ENCODE results near the gene EDRF1. TPM values are rescaled to one million over a fixed set of nuclear protein-coding genes. Genes with fewer than 3 reads are reported as not detected.

Gene EDRF1
- total and polyA plus RNA-seq, 2 experiments from 2014 or later: 25.0 to 48.8 TPM

DNA sequence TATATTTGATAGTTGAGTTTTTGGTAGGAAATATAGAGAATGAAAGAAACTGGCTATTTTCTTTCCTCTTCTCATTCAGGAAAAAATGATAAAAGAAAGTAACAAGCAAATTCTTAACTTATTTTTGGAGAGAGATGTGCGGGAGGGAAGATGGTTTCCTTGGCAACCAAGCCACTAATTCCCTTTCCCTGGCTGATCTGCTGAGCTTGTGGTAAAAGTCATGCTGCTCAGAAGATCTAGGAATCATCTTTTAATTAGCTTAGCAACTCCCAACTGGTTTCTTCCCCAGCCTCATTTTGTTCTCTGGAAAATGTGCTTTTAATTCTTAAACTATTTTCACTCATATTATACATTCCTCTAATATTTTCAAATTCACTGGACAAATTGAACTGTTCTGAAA lies 91.7 kb downstream of the EDRF1 start:
- Mint-ChIP-seq H3K9me3 (no peaks in the 10 kb centered on the region), H3K36me3 (ENCODE audit: low read depth) (peaks cover 31% of the 10 kb centered on the region), H3K4me1 (no peaks in the 10 kb centered on the region), H3K27ac (no peak overlapping the region), H3K4me3 (no peak overlapping the region), H3K27me3 (ENCODE audit: insufficient read depth, low read depth, poor library complexity) (no peaks in the 10 kb centered on the region)
- TF ChIP-seq ZNF331 (CRISPR knock-in tag; IDR thresholded peaks at IDR 0.05; ENCODE audit: low read depth): no peak
- TF ChIP-seq JUNB (IDR thresholded peaks at IDR 0.05; ENCODE audit: unreplicated experiment): no peak
- no peak for TF ChIP-seq CREB1 (CRISPR knock-in tag; IDR thresholded peaks at IDR 0.05; ENCODE audit: low read depth)
- TF ChIP-seq STAT1 (IDR thresholded peaks at IDR 0.05; ENCODE audit: unreplicated experiment): no peak
- no peak for TF ChIP-seq POLR2AphosphoS5 (IDR thresholded peaks at IDR 0.05; ENCODE audit: low read depth)
- TF ChIP-seq, protein P1, sequence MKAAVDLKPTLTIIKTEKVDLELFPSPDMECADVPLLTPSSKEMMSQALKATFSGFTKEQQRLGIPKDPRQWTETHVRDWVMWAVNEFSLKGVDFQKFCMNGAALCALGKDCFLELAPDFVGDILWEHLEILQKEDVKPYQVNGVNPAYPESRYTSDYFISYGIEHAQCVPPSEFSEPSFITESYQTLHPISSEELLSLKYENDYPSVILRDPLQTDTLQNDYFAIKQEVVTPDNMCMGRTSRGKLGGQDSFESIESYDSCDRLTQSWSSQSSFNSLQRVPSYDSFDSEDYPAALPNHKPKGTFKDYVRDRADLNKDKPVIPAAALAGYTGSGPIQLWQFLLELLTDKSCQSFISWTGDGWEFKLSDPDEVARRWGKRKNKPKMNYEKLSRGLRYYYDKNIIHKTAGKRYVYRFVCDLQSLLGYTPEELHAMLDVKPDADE (IDR thresholded peaks at IDR 0.05): no peak
- TF ChIP-seq, protein P2, sequence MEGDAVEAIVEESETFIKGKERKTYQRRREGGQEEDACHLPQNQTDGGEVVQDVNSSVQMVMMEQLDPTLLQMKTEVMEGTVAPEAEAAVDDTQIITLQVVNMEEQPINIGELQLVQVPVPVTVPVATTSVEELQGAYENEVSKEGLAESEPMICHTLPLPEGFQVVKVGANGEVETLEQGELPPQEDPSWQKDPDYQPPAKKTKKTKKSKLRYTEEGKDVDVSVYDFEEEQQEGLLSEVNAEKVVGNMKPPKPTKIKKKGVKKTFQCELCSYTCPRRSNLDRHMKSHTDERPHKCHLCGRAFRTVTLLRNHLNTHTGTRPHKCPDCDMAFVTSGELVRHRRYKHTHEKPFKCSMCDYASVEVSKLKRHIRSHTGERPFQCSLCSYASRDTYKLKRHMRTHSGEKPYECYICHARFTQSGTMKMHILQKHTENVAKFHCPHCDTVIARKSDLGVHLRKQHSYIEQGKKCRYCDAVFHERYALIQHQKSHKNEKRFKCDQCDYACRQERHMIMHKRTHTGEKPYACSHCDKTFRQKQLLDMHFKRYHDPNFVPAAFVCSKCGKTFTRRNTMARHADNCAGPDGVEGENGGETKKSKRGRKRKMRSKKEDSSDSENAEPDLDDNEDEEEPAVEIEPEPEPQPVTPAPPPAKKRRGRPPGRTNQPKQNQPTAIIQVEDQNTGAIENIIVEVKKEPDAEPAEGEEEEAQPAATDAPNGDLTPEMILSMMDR (conservative IDR thresholded peaks at IDR 0.05; ENCODE audit: low read depth in 2 of 2): no peak
- TF ChIP-seq, protein P3, sequence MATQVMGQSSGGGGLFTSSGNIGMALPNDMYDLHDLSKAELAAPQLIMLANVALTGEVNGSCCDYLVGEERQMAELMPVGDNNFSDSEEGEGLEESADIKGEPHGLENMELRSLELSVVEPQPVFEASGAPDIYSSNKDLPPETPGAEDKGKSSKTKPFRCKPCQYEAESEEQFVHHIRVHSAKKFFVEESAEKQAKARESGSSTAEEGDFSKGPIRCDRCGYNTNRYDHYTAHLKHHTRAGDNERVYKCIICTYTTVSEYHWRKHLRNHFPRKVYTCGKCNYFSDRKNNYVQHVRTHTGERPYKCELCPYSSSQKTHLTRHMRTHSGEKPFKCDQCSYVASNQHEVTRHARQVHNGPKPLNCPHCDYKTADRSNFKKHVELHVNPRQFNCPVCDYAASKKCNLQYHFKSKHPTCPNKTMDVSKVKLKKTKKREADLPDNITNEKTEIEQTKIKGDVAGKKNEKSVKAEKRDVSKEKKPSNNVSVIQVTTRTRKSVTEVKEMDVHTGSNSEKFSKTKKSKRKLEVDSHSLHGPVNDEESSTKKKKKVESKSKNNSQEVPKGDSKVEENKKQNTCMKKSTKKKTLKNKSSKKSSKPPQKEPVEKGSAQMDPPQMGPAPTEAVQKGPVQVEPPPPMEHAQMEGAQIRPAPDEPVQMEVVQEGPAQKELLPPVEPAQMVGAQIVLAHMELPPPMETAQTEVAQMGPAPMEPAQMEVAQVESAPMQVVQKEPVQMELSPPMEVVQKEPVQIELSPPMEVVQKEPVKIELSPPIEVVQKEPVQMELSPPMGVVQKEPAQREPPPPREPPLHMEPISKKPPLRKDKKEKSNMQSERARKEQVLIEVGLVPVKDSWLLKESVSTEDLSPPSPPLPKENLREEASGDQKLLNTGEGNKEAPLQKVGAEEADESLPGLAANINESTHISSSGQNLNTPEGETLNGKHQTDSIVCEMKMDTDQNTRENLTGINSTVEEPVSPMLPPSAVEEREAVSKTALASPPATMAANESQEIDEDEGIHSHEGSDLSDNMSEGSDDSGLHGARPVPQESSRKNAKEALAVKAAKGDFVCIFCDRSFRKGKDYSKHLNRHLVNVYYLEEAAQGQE (IDR thresholded peaks at IDR 0.05; ENCODE audit: unreplicated experiment): no peak
- TF ChIP-seq ZNF114 (CRISPR knock-in tag; IDR thresholded peaks at IDR 0.05): no peak
- TF ChIP-seq NANOG (IDR thresholded peaks at IDR 0.05; ENCODE audit: borderline replicate concordance): no peak
- no peak for TF ChIP-seq EZH2phosphoT487 (IDR thresholded peaks at IDR 0.05; ENCODE audit: unreplicated experiment)
- Histone ChIP-seq H3K36me3 (ENCODE audit: insufficient read depth) (no peaks in the 10 kb centered on the region; the same call in 1 of the 2 replicates), H3K79me2 (replicated peaks; ENCODE audit: insufficient read depth) (no peaks in the 10 kb centered on the region), H3K27me3 (ENCODE audit: insufficient read depth) (no peaks in the 10 kb centered on the region), H3K4me3 (no peak overlapping the region), H3F3A (replicated peaks; ENCODE audit: low read depth) (no peaks in the 10 kb centered on the region), H3K4me2 (no peak overlapping the region), H3K9me2 (ENCODE audit: insufficient read depth) (no peaks in the 10 kb centered on the region), H3K4me1 (ENCODE audit: insufficient read depth) (no peaks in the 10 kb centered on the region), H4K20me1 (replicated peaks; ENCODE audit: insufficient read depth) (no peaks in the 10 kb centered on the region; the same call in 1 of the 2 replicates), H2AFZ (no peak overlapping the region), H3K27ac (ENCODE audit: low read depth) (no peak overlapping the region)
- no peak for DNase-seq (ENCODE audit: low spot score)
- no peak for ATAC-seq

Measured in GM23338 (cell line).